SU-DHL-6 (cell line): ENCODE measurements around the gene PLA2G4E.

Experiments used
- EZH2phosphoT487 ChIP-seq: fragments of 200-600 bp; sonication (generic), shearing (Covaris generic); conservative IDR thresholded peaks from 2 replicates; pipeline ENCODE4 v1.6.1; 2018; ENCODE audit warnings: mild to moderate bottlenecking, antibody characterized with exemption, low read length, moderate library complexity, mixed read lengths
- TF ChIP-seq, protein P1 (sequence below): fragments of 200-600 bp; sonication (generic); IDR thresholded peaks from one replicate; pipeline ENCODE4 v1.5.1; 2017; ENCODE audit warnings: antibody characterized with exemption, mild to moderate bottlenecking, low read length, moderate library complexity; ENCODE audit not compliant: insufficient read depth, poor library complexity, severe bottlenecking

DNA sequence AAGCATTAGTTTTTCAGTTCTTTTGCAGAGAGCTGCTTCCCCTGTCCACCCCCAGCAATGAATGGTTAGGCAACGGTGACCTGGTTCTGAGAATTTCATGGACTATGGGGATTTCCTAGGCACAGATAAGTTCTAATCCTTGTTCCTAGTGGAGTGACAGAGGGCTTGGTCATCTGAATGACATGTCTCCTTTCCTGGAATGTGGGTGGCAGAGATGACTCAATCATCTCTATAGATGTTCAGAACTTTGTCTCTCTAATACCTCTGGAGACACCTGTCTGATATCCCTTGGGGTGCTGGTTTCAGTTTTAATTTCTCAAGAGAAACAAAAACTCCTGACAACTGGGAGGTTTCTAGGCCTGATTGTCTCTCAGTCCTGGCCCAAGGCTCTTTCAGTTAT, 10.4 kb downstream of the PLA2G4E start:
- TF ChIP-seq, protein P1, sequence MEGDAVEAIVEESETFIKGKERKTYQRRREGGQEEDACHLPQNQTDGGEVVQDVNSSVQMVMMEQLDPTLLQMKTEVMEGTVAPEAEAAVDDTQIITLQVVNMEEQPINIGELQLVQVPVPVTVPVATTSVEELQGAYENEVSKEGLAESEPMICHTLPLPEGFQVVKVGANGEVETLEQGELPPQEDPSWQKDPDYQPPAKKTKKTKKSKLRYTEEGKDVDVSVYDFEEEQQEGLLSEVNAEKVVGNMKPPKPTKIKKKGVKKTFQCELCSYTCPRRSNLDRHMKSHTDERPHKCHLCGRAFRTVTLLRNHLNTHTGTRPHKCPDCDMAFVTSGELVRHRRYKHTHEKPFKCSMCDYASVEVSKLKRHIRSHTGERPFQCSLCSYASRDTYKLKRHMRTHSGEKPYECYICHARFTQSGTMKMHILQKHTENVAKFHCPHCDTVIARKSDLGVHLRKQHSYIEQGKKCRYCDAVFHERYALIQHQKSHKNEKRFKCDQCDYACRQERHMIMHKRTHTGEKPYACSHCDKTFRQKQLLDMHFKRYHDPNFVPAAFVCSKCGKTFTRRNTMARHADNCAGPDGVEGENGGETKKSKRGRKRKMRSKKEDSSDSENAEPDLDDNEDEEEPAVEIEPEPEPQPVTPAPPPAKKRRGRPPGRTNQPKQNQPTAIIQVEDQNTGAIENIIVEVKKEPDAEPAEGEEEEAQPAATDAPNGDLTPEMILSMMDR: no peak
- TF ChIP-seq EZH2phosphoT487: no peak
